GM19238 (cell line): Measurements from ENCODE around the gene PWP1.

Source experiments
- DNase-seq: peaks from one replicate; pipeline ENCODE4 v3.0.0; 2011; ENCODE audit warnings: low spot score; ENCODE audit not compliant: insufficient read length

Gene PWP1

GRCh38 chr12:107685360-107686248, at the start of gene PWP1:
Gene PWP1, plus strand, starts transcription at chr12:107685799. Its CDS starts 101 bp downstream, at chr12:107685900.
- peak; percentile 94 for DNase-seq

- no peak for DNase-seq
Observed at GRCh38 chr12:107641154-107641553, 44.4 kb upstream of the PWP1 start.

GRCh38 chr12:107642240-107642639, 43.4 kb upstream of the PWP1 start:
- no peak for DNase-seq

GRCh38 chr12:107645630-107646333, 39.8 kb upstream of the PWP1 start:
- DNase-seq: no peak

GRCh38 chr12:107646436-107646835, 39.2 kb upstream of the PWP1 start:
- no peak for DNase-seq

- DNase-seq: no peak
Observed at GRCh38 chr12:107649661-107650061, 35.9 kb upstream of the PWP1 start.

GRCh38 chr12:107650977-107651376, 34.6 kb upstream of the PWP1 start:
- no peak for DNase-seq

GRCh38 chr12:107651571-107652449, 33.8 kb upstream of the PWP1 start:
- no peak for DNase-seq

GRCh38 chr12:107653519-107653918, 32.1 kb upstream of the PWP1 start:
- DNase-seq: no peak

- no peak for DNase-seq
Observed at GRCh38 chr12:107654873-107655272, 30.7 kb upstream of the PWP1 start.

GRCh38 chr12:107655281-107656065, 30.1 kb upstream of the PWP1 start:
- no peak for DNase-seq

- no peak for DNase-seq
Observed at GRCh38 chr12:107656302-107656701, 29.3 kb upstream of the PWP1 start.

- no peak for DNase-seq
Observed at GRCh38 chr12:107657133-107657532, 28.5 kb upstream of the PWP1 start.

GRCh38 chr12:107657621-107658020, 28.0 kb upstream of the PWP1 start:
- no peak for DNase-seq

- no peak for DNase-seq
Observed at GRCh38 chr12:107660235-107660634, 25.4 kb upstream of the PWP1 start.

GRCh38 chr12:107660861-107661415, 24.7 kb upstream of the PWP1 start:
- no peak for DNase-seq

- no peak for DNase-seq
Observed at GRCh38 chr12:107661830-107662229, 23.8 kb upstream of the PWP1 start.

GRCh38 chr12:107662484-107662883, 23.1 kb upstream of the PWP1 start:
- no peak for DNase-seq

GRCh38 chr12:107663277-107663676, 22.3 kb upstream of the PWP1 start:
- no peak for DNase-seq

GRCh38 chr12:107666009-107666408, 19.6 kb upstream of the PWP1 start:
- DNase-seq: no peak
